HAP-1 (cell line): Measurements from ENCODE around the gene ISX.
"Not testable (repeated sequence)": the region's sequence is repeated elsewhere in the genome, so short reads cannot be mapped to it uniquely, and the experiment has no call there.

Experiments used
- DNase-seq, 2 experiments: peaks; one replicate each; pipeline ENCODE4 v3.0.0-alpha.2; 2016 to 2020; ENCODE audit warnings: low spot score in 2 of 2
- H3K27me3 ChIP-seq: fragments of 250-450 bp; sonication (Bioruptor Pico); 2 replicates; pipeline ENCODE4 v1.5.1; 2020; ENCODE audit warnings: low read depth, mild to moderate bottlenecking, moderate library complexity
- H3K36me3 ChIP-seq: fragments of 250-450 bp; sonication (Bioruptor Pico); replicated peaks from 2 replicates; pipeline ENCODE4 v1.5.1; 2020; ENCODE audit warnings: mild to moderate bottlenecking
- H3K4me1 ChIP-seq: fragments of 250-450 bp; sonication (Bioruptor Pico); 2 replicates; pipeline ENCODE4 v1.5.1; 2020; ENCODE audit warnings: mild to moderate bottlenecking
- H3K4me3 ChIP-seq: fragments of 250-450 bp; sonication (Bioruptor Pico); 2 replicates; pipeline ENCODE4 v1.5.1; 2020; ENCODE audit warnings: mild to moderate bottlenecking, moderate library complexity
- H3K9me3 ChIP-seq: fragments of 250-450 bp; sonication (Bioruptor Pico); 2 replicates; pipeline ENCODE4 v1.5.1; 2020; ENCODE audit warnings: mild to moderate bottlenecking, moderate library complexity
- in situ Hi-C: fragments of 300-500 bp; cut with MboI; formaldehyde crosslinking; loops from 3 replicates; pipeline ENCODE4 v1.14.3; 2020; ENCODE audit warnings: low sequenced_read_pairs, inconsistent platforms, mixed read lengths

Gene ISX

GRCh38 chr22:35065796-35066218 is at the start of gene ISX:
ISX (plus strand) TSS chr22:35066158; CDS start chr22:35067088, 930 bp downstream.
- Histone ChIP-seq H3K4me3 (no peak within 1 kb of the TSS), H3K27me3 (no peaks in the 10 kb centered on the region), H3K4me1 (no peaks in the 10 kb centered on the region), H3K9me3 (no peaks in the 10 kb centered on the region), H3K36me3 (no peaks in the 10 kb centered on the region)
- DNase-seq, result no peak
- in situ Hi-C loops, result no loop called here

- Histone ChIP-seq H3K27me3 (no peaks in the 10 kb centered on the region), H3K36me3 (no peaks in the 10 kb centered on the region), H3K4me3 (no peak overlapping the region), H3K4me1 (no peaks in the 10 kb centered on the region), H3K9me3 (no peaks in the 10 kb centered on the region)
- in situ Hi-C loops, result loop anchor here (25.0 kb wide), 1 partner anchor 605 kb away; no protein-coding TSS in a partner anchor
- DNase-seq, result no peak
These were observed 49.0 kb upstream of the ISX start for GRCh38 chr22:35016909-35017308.

DNA sequence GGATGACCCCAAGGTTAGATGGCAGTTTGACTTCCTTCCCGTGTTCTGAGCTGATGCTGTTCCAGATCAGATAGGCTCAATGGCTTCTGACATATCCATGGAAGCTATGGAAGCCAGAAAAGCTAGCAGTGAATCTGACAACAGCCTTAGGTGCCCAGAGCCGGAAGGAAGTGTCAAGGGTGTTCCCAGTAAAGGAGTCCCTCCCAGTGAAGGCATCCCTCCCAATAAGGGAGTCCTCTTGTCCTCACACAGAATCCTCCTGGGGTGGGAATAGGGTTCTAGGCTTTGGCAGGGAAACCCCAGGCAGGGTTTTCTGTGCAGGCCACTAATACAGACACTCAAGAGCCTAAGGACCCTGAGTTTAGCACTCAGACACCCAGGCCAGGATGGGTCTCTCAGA is 47.0 kb upstream of the ISX start:
- DNase-seq, result no peak
- in situ Hi-C loops, result loop anchor here (25.0 kb wide), 1 partner anchor 607 kb away; no protein-coding TSS in a partner anchor

DNA sequence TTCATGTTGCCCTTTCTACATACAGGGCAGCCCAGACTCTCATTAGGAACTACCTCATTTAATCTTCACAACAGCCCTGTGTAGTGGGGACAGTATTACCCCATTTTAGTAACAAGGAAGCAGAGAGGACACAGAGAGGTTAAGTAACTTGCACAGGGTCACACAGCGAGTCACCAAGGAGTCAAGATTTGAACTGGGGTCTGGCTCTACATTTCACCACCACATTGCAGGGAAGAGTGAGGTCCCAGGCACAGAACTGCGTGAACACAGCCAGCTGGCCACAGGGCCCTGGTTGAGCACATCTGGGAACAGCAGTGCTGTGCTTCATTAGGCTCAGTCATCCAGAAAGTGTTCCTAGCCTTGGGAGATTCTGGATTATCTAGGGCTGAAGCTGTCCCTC is 45.4 kb upstream of the ISX start:
- no peak for DNase-seq
- Histone ChIP-seq H3K9me3 (no peaks in the 10 kb centered on the region), H3K4me3 (no peak overlapping the region), H3K27me3 (no peaks in the 10 kb centered on the region), H3K4me1 (no peaks in the 10 kb centered on the region), H3K36me3 (no peaks in the 10 kb centered on the region)
- in situ Hi-C loops, result loop anchor here (25.0 kb wide), 1 partner anchor 608 kb away; no protein-coding TSS in a partner anchor

More for the DNA sequence above, 47.0 kb upstream of the ISX start:
- H3K4me3 ChIP-seq, result no peak overlapping the region
- H3K9me3 ChIP-seq, result no peaks in the 10 kb centered on the region
- H3K36me3 ChIP-seq, result no peaks in the 10 kb centered on the region
- H3K4me1 ChIP-seq, result no peaks in the 10 kb centered on the region
- H3K27me3 ChIP-seq, result no peaks in the 10 kb centered on the region

GRCh38 chr22:35021161-35021560 is 44.8 kb upstream of the ISX start:
- Histone ChIP-seq H3K4me3 (no peak overlapping the region), H3K36me3 (no peaks in the 10 kb centered on the region), H3K4me1 (no peaks in the 10 kb centered on the region), H3K27me3 (no peaks in the 10 kb centered on the region), H3K9me3 (no peaks in the 10 kb centered on the region)
- DNase-seq, result no peak
- in situ Hi-C loops, result loop anchor here (25.0 kb wide), 1 partner anchor 609 kb away; no protein-coding TSS in a partner anchor

DNA sequence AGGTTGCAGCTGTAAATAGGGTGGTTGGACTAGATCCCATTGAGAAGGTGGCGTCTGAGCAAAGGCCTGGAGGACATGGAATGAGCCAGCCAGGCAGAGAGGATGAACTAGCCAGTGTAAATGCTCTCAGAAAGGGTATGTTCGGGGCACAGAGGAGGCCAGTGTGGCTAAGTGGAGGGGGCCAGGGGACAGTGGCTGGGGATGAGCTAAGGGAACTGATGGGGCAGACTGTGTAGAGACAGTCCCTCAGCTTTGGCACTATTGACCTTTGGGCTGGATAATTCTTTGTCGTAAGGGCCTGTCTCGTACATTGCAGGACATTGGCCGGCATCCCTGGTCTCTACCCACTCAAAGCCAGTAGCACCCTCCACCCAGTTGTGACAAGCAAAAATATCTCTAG is 43.7 kb upstream of the ISX start:
- in situ Hi-C loops, result loop anchor here (25.0 kb wide), 1 partner anchor 610 kb away; no protein-coding TSS in a partner anchor
- Histone ChIP-seq H3K27me3 (no peaks in the 10 kb centered on the region), H3K4me1 (no peaks in the 10 kb centered on the region), H3K9me3 (no peaks in the 10 kb centered on the region), H3K36me3 (no peaks in the 10 kb centered on the region), H3K4me3 (no peak overlapping the region)
- DNase-seq, result no peak

- H3K27me3 ChIP-seq, result 0 out of 2 replicates have a peak, but pooled peaks cover 2% of the 10 kb centered on the region
- in situ Hi-C loops, result loop anchor here (25.0 kb wide), 1 partner anchor 612 kb away; no protein-coding TSS in a partner anchor
- H3K36me3 ChIP-seq, result no peaks in the 10 kb centered on the region
- no peaks in the 10 kb centered on the region for H3K9me3 ChIP-seq
- no peaks in the 10 kb centered on the region for H3K4me1 ChIP-seq
- DNase-seq, result peak; percentile 47 to 90
- no peak overlapping the region for H3K4me3 ChIP-seq
These were observed 42.1 kb upstream of the ISX start for GRCh38 chr22:35023692-35024363.

- H3K9me3 ChIP-seq, result no peaks in the 10 kb centered on the region
- 0 out of 2 replicates have a peak, but pooled peaks cover 3% of the 10 kb centered on the region for H3K27me3 ChIP-seq
- no peaks in the 10 kb centered on the region for H3K4me1 ChIP-seq
- no peak for DNase-seq
- in situ Hi-C loops, result loop anchor here (25.0 kb wide), 1 partner anchor 612 kb away; no protein-coding TSS in a partner anchor
- no peaks in the 10 kb centered on the region for H3K36me3 ChIP-seq
- no peak overlapping the region for H3K4me3 ChIP-seq
These were observed 41.6 kb upstream of the ISX start for GRCh38 chr22:35024364-35024692.

GRCh38 chr22:35030112-35030511 is 35.8 kb upstream of the ISX start:
- H3K27me3 ChIP-seq, DNase-seq, H3K9me3 ChIP-seq, H3K4me3 ChIP-seq, in situ Hi-C loops, H3K36me3 ChIP-seq, H3K4me1 ChIP-seq: not testable (repeated sequence)

GRCh38 chr22:35032571-35032970 is 33.4 kb upstream of the ISX start:
- Histone ChIP-seq H3K27me3 (0 out of 2 replicates have a peak, but pooled peaks cover 9% of the 10 kb centered on the region), H3K36me3 (no peaks in the 10 kb centered on the region), H3K9me3 (no peaks in the 10 kb centered on the region), H3K4me3 (no peak overlapping the region), H3K4me1 (no peaks in the 10 kb centered on the region)
- in situ Hi-C loops, result no loop called here
- DNase-seq, result no peak

- in situ Hi-C loops, result no loop called here
- no peaks in the 10 kb centered on the region for H3K4me1 ChIP-seq
These were observed 32.2 kb upstream of the ISX start for GRCh38 chr22:35033635-35034296.

GRCh38 chr22:35034963-35035362 is 31.0 kb upstream of the ISX start:
- in situ Hi-C loops, result no loop called here

More at GRCh38 chr22:35033635-35034296, 32.2 kb upstream of the ISX start:
- H3K4me3 ChIP-seq, result no peak overlapping the region
- H3K9me3 ChIP-seq, result no peaks in the 10 kb centered on the region
- DNase-seq, result no peak
- 0 out of 2 replicates have a peak, but pooled peaks cover 8% of the 10 kb centered on the region for H3K27me3 ChIP-seq
- no peaks in the 10 kb centered on the region for H3K36me3 ChIP-seq

GRCh38 chr22:35037089-35037488 is 28.9 kb upstream of the ISX start:
- peak in 1 of 2 experiments; percentile 16 for DNase-seq
- H3K4me3 ChIP-seq, result no peak overlapping the region
- in situ Hi-C loops, result no loop called here

More at GRCh38 chr22:35034963-35035362, 31.0 kb upstream of the ISX start:
- Histone ChIP-seq H3K4me3 (no peak overlapping the region), H3K36me3 (no peaks in the 10 kb centered on the region), H3K27me3 (0 out of 2 replicates have a peak, but pooled peaks cover 7% of the 10 kb centered on the region), H3K9me3 (no peaks in the 10 kb centered on the region), H3K4me1 (no peaks in the 10 kb centered on the region)
- no peak for DNase-seq

GRCh38 chr22:35039625-35040024 is 26.3 kb upstream of the ISX start:
- in situ Hi-C loops, result no loop called here
- Histone ChIP-seq H3K9me3 (no peaks in the 10 kb centered on the region), H3K4me3 (no peak overlapping the region), H3K27me3 (no peaks in the 10 kb centered on the region), H3K36me3 (no peaks in the 10 kb centered on the region), H3K4me1 (no peaks in the 10 kb centered on the region)
- DNase-seq, result no peak

More at GRCh38 chr22:35037089-35037488, 28.9 kb upstream of the ISX start:
- no peaks in the 10 kb centered on the region for H3K4me1 ChIP-seq
- 0 out of 2 replicates have a peak, but pooled peaks cover 3% of the 10 kb centered on the region for H3K27me3 ChIP-seq
- H3K36me3 ChIP-seq, result no peaks in the 10 kb centered on the region
- H3K9me3 ChIP-seq, result no peaks in the 10 kb centered on the region
